Measurements from ENCODE around the gene AP2S1. TPM values are rescaled to one million over a fixed set of nuclear protein-coding genes. Genes with fewer than 3 reads are reported as not detected.
A peak's percentile ranks its signal among the peaks of the same experiment; 100 is the strongest.
"Not testable (repeated sequence)": the region's sequence is repeated elsewhere in the genome, so short reads cannot be mapped to it uniquely, and the experiment has no call there.

Gene AP2S1
- total RNA-seq, 1 donor from 2014 or later, result 101 TPM

DNA sequence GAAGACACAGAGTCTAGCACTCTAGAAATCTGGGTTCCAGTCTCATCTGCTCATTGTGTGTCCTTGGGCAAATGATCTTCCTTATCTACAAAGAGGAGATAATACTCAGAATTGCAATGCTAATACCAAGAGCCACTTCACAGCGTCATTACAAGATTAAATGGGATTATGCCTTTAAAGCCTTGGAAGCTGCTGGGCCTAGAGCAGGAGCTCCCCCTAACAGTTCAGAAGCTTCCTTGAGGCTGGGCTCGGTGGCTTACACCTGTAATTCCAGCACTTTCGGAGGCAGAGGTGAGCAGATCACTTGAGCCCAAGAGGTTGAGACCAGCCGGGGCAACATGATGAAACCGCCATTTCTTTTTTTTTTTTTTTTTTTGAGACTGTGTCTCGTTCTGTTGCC lies 27.6 kb downstream of the AP2S1 start:
- Histone ChIP-seq H3K9me3 (no peaks in the 10 kb centered on the region), H3K36me3 (no peaks in the 10 kb centered on the region), H3K27me3 (no peaks in the 10 kb centered on the region), H3K4me3 (no peak overlapping the region), H3K4me1 (peaks cover 14% of the 10 kb centered on the region), H3K27ac (no peak overlapping the region)
- TF ChIP-seq, protein P1, sequence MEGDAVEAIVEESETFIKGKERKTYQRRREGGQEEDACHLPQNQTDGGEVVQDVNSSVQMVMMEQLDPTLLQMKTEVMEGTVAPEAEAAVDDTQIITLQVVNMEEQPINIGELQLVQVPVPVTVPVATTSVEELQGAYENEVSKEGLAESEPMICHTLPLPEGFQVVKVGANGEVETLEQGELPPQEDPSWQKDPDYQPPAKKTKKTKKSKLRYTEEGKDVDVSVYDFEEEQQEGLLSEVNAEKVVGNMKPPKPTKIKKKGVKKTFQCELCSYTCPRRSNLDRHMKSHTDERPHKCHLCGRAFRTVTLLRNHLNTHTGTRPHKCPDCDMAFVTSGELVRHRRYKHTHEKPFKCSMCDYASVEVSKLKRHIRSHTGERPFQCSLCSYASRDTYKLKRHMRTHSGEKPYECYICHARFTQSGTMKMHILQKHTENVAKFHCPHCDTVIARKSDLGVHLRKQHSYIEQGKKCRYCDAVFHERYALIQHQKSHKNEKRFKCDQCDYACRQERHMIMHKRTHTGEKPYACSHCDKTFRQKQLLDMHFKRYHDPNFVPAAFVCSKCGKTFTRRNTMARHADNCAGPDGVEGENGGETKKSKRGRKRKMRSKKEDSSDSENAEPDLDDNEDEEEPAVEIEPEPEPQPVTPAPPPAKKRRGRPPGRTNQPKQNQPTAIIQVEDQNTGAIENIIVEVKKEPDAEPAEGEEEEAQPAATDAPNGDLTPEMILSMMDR (IDR thresholded peaks at IDR 0.05), result no peak
- no peak for ATAC-seq
- intact Hi-C loops (cut with DNase I), result no loop called here
- DNase-seq, result no peak

DNA sequence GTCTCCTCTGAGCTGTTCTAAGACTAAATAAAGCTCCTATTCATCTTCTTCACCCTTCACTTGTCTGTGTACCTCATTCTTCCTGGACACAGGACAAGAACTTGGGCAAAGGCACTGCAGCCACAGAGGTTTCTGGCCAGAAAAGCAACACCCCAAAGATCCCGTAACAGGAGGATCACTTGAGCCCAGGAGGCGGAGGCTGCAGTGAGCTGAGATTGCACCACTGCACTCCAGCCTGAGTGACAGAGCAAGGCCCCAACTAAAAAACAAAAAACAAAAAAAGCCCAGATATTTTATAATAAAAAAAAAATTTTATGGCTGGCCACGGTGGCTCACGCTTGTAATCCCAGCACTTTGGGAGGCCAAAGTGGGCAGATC lies 28.2 kb downstream of the AP2S1 start:
- H3K27ac ChIP-seq, result peak overlapping the region; percentile 42

DNA sequence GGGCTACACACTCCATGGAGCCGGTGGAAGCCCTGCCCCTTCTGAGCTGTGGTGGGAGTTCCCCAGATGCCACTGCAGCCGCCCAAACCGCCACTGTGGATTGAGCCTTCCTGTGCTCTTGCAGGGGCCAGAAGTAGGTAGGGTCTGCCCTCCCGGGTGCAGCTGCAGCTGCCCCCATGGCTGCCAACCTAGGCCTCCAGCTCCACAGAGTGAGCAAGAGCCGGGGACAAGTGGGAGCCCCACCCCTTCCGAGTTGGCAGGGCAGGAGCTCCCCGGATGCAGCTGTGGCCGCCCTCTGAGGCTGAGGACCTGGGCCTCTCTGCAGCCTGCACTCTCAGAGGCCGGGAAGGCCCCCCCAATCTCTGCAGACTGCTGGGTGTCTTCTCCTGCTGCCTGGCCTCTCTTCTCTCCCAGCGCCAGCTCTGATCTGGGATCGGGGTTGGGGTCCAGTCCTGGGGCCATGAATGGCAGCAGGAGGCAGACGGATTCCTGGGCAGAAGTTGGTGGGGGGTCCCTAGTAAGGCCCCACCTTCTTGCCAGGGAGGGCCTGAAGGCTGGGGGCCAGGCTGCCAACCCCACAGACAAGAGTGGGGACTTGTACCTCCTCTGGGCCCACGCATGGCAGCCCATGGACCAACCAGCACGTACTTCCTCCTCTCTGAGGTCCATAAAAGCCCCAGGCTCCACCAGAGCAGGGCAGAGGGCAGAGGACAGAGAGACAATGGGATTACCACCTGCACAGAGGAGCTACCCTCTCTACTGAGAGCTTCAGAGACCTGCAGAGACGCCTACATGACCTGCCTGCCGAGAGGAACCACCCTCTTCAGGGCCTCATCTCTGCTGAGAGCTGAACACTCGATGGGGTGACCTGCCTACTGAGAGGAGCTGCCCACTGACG lies 28.9 kb downstream of the AP2S1 start:
- no peak overlapping the region for H3K4me3 ChIP-seq
- no peaks in the 10 kb centered on the region for H3K36me3 ChIP-seq
- DNase-seq, result peak; percentile 78
- peak overlapping the region; percentile 42 for H3K27ac ChIP-seq
- H3K9me3 ChIP-seq, result no peaks in the 10 kb centered on the region
- TF ChIP-seq, protein P1 (IDR thresholded peaks at IDR 0.05), result no peak
- intact Hi-C loops (cut with DNase I), result no loop called here
- ATAC-seq, result peak; percentile 69
- peaks cover 14% of the 10 kb centered on the region for H3K4me1 ChIP-seq
- H3K27me3 ChIP-seq, result no peaks in the 10 kb centered on the region

More for the DNA sequence above, 28.2 kb downstream of the AP2S1 start:
- peaks cover 14% of the 10 kb centered on the region for H3K4me1 ChIP-seq
- intact Hi-C loops (cut with DNase I); H3K4me3 ChIP-seq; H3K27me3 ChIP-seq; H3K9me3 ChIP-seq; H3K36me3 ChIP-seq; DNase-seq: not testable (repeated sequence)
- ATAC-seq, result peak; percentile 15

GRCh38 chr19:46818812-46819211 lies 31.8 kb downstream of the AP2S1 start:
- H3K27me3 ChIP-seq, result no peaks in the 10 kb centered on the region
- DNase-seq (no peak), ATAC-seq (no peak)
- no peaks in the 10 kb centered on the region for H3K9me3 ChIP-seq
- H3K36me3 ChIP-seq, result no peaks in the 10 kb centered on the region
- no peak overlapping the region for H3K4me3 ChIP-seq
- H3K4me1 ChIP-seq, result peaks cover 26% of the 10 kb centered on the region
- TF ChIP-seq, protein P1 (IDR thresholded peaks at IDR 0.05), result no peak
- no peak overlapping the region for H3K27ac ChIP-seq
- intact Hi-C loops (cut with DNase I), result no loop called here

- Histone ChIP-seq H3K4me3 (no peak overlapping the region), H3K9me3 (no peaks in the 10 kb centered on the region), H3K27me3 (no peaks in the 10 kb centered on the region), H3K4me1 (peaks cover 27% of the 10 kb centered on the region), H3K36me3 (no peaks in the 10 kb centered on the region), H3K27ac (no peak overlapping the region)
- no peak for DNase-seq
- ATAC-seq, result no peak
- TF ChIP-seq, protein P1 (IDR thresholded peaks at IDR 0.05), result no peak
- intact Hi-C loops (cut with DNase I), result no loop called here
These were observed 34.6 kb downstream of the AP2S1 start for GRCh38 chr19:46815833-46816627.

GRCh38 chr19:46813839-46814358 lies 36.7 kb downstream of the AP2S1 start:
- peak; percentile 74 for ATAC-seq
- Histone ChIP-seq H3K9me3 (no peaks in the 10 kb centered on the region), H3K36me3 (no peaks in the 10 kb centered on the region), H3K4me1 (peaks cover 24% of the 10 kb centered on the region), H3K4me3 (no peak overlapping the region), H3K27me3 (no peaks in the 10 kb centered on the region), H3K27ac (peak overlapping the region; percentile 63)
- peak; percentile 92 for DNase-seq
- TF ChIP-seq, protein P1 (IDR thresholded peaks at IDR 0.05), result no peak
- intact Hi-C loops (cut with DNase I), result no loop called here

Measured in upper lobe of right lung (tissue), 1 donor.